ENCODE data around the gene ZNF407.

The ZNF407 gene

DNA sequence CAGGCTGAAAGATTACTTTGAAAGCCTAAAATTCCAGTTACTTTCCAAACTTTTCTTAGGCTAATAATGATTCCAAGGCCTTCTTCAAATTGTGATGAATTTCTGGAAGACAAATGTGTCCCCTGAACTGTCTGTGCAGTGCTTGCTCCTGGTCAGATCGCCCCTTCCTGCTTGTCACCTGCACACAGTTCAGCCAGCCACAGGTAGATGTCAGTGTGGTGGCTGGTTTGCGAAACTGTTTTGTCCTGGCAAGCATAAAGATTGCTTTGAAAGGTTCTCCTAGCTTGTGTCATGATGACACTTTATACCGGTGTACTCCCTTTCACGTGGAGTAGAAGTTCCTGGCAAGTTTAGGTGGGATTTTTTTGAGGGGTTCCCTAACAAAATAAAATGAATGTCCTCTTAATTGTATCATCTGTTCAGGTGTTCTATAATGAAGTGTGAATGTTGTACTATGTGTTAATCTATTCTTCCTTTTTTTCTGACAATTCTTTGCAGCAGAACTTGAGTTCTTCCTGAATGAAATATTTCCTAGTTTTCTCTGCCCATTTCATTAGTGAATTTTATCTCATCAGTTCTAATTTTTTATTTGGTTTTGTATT, 298.8 kb downstream of the ZNF407 start:
- no peak overlapping the region for H3K9ac ChIP-seq (ENCODE audit: low read length)
- H3K79me2 ChIP-seq (ENCODE audit: insufficient read depth, low read length), result no peaks in the 10 kb centered on the region
- no peaks in the 10 kb centered on the region for H3K9me3 ChIP-seq (ENCODE audit: insufficient read depth, low read length)
- H3K36me3 ChIP-seq (ENCODE audit: low read length), result no peaks in the 10 kb centered on the region
- no peaks in the 10 kb centered on the region for H4K20me1 ChIP-seq (ENCODE audit: low read depth, low read length)
- H2AFZ ChIP-seq (ENCODE audit: low read depth, low read length, severe bottlenecking), result no peak overlapping the region
- no peaks in the 10 kb centered on the region for H3K27me3 ChIP-seq (ENCODE audit: low read length)
- TF ChIP-seq EZH2phosphoT487 (conservative IDR thresholded peaks at IDR 0.05; ENCODE audit: low read length) (no peak), CTCF (IDR thresholded peaks at IDR 0.05; ENCODE audit: insufficient read depth, low read length, poor library complexity, severe bottlenecking) (peak; percentile 31)
- H3K4me3 ChIP-seq (ENCODE audit: insufficient read depth, low read length, poor library complexity, severe bottlenecking), result no peak overlapping the region
- H3K27ac ChIP-seq (ENCODE audit: low read depth, low read length), result no peak overlapping the region
- H3K9me2 ChIP-seq (replicated peaks; ENCODE audit: insufficient read depth, low read length), result no peaks in the 10 kb centered on the region
- no peak overlapping the region for H3K4me2 ChIP-seq (ENCODE audit: low read depth, low read length, poor library complexity, severe bottlenecking)
- H3F3A ChIP-seq (ENCODE audit: insufficient read depth), result no peaks in the 10 kb centered on the region

DNA sequence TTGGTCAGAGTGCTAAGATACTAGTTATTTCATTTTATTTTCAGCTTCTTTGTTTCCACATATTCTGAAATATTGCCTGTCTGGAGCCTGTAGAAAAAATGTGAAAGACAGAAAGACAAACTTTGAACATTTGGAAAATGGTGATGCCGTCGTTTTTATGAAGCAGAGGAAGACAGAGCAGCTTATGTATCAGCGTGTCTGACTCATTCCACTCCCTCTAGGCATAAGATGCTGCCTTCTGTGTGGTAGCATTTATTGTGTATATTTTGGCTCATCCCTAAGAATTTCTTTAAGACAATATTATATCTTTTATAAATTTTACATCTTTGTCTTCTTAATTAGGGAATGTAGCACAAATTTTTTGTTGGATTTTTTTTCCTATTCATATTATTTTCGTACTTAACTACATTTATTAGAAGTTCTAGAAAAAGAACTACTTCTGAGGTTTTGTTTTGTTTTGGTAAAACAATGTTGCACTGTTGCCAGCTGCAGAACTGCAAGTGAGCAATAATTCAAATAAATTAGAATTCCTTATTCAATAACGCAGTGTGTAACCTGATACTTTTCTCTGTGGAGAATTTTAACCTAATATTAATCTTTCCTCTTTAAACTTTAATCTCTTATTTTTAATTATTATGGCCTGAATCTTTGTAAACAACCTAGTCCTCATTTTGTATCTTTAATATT, 300.4 kb downstream of the ZNF407 start:
- no peaks in the 10 kb centered on the region for H3K9me3 ChIP-seq (ENCODE audit: insufficient read depth, low read length)
- H3K79me2 ChIP-seq (ENCODE audit: insufficient read depth, low read length), result no peaks in the 10 kb centered on the region
- H3K9me2 ChIP-seq (replicated peaks; ENCODE audit: insufficient read depth, low read length), result no peaks in the 10 kb centered on the region
- no peaks in the 10 kb centered on the region for H3K36me3 ChIP-seq (ENCODE audit: low read length)
- H3K9ac ChIP-seq (ENCODE audit: low read length), result no peak overlapping the region
- no peak overlapping the region for H3K4me2 ChIP-seq (ENCODE audit: low read depth, low read length, poor library complexity, severe bottlenecking)
- H3F3A ChIP-seq (ENCODE audit: insufficient read depth), result no peaks in the 10 kb centered on the region
- H3K4me3 ChIP-seq (ENCODE audit: insufficient read depth, low read length, poor library complexity, severe bottlenecking), result no peak overlapping the region
- TF ChIP-seq CTCF (IDR thresholded peaks at IDR 0.05; ENCODE audit: insufficient read depth, low read length, poor library complexity, severe bottlenecking) (no peak), EZH2phosphoT487 (conservative IDR thresholded peaks at IDR 0.05; ENCODE audit: low read length) (no peak)
- H4K20me1 ChIP-seq (ENCODE audit: low read depth, low read length), result no peaks in the 10 kb centered on the region
- H2AFZ ChIP-seq (ENCODE audit: low read depth, low read length, severe bottlenecking), result no peak overlapping the region
- H3K27ac ChIP-seq (ENCODE audit: low read depth, low read length), result no peak overlapping the region
- no peaks in the 10 kb centered on the region for H3K27me3 ChIP-seq (ENCODE audit: low read length)

DNA sequence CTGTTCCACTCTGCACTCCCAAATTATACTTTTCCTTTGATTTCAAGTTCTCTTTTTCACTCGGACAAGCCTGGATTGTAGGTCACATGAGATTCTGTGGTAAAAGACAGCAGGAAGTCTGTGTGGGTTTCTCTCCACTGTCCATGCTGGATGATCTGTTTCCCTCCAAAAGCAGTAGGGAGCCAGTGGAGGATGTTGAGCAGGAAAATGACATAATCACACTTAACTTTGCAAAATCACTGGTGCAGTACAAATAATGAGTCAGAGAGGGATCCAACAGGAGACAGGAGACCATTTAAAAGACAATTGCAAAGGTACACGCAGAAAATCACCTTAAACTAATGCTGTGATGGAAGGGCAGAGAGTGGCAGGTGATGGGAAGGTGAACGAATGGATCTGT, 301.3 kb downstream of the ZNF407 start:
- Histone ChIP-seq H3K27me3 (ENCODE audit: low read length) (no peaks in the 10 kb centered on the region), H3F3A (ENCODE audit: insufficient read depth) (no peaks in the 10 kb centered on the region), H3K9me3 (ENCODE audit: insufficient read depth, low read length) (no peaks in the 10 kb centered on the region), H3K36me3 (ENCODE audit: low read length) (no peaks in the 10 kb centered on the region), H3K27ac (ENCODE audit: low read depth, low read length) (no peak overlapping the region), H3K9ac (ENCODE audit: low read length) (no peak overlapping the region), H2AFZ (ENCODE audit: low read depth, low read length, severe bottlenecking) (no peak overlapping the region), H4K20me1 (ENCODE audit: low read depth, low read length) (no peaks in the 10 kb centered on the region), H3K9me2 (replicated peaks; ENCODE audit: insufficient read depth, low read length) (no peaks in the 10 kb centered on the region), H3K4me3 (ENCODE audit: insufficient read depth, low read length, poor library complexity, severe bottlenecking) (no peak overlapping the region), H3K4me2 (ENCODE audit: low read depth, low read length, poor library complexity, severe bottlenecking) (no peak overlapping the region), H3K79me2 (ENCODE audit: insufficient read depth, low read length) (no peaks in the 10 kb centered on the region)
- no peak for TF ChIP-seq EZH2phosphoT487 (conservative IDR thresholded peaks at IDR 0.05; ENCODE audit: low read length)
- no peak for TF ChIP-seq CTCF (IDR thresholded peaks at IDR 0.05; ENCODE audit: insufficient read depth, low read length, poor library complexity, severe bottlenecking)
